ENCODE measurements around the gene ST6GALNAC2. TPM values are rescaled to one million over a fixed set of nuclear protein-coding genes. Genes with fewer than 3 reads are reported as not detected.
A peak's percentile ranks its signal among the peaks of the same experiment; 100 is the strongest.

ST6GALNAC2 gene
- total and polyA plus RNA-seq, 2 experiments from 2014 or later: 0.31 TPM; not detected in 1

GRCh38 chr17:76549215-76549518 lies 36.5 kb downstream of the ST6GALNAC2 start:
- no peak overlapping the region for H3K4me3 ChIP-seq
- no peaks in the 10 kb centered on the region for H3K36me3 ChIP-seq (ENCODE audit: insufficient read depth)
- no peak overlapping the region for H3K27ac ChIP-seq (ENCODE audit: low read depth)
- no peaks in the 10 kb centered on the region for H3K27me3 ChIP-seq (ENCODE audit: insufficient read depth)
- H3K9me3 Mint-ChIP-seq: no peaks in the 10 kb centered on the region
- no peaks in the 10 kb centered on the region for H4K20me1 ChIP-seq (replicated peaks; ENCODE audit: insufficient read depth)
- no peak for TF ChIP-seq EZH2 (IDR thresholded peaks at IDR 0.05; ENCODE audit: low read depth, unreplicated experiment)
- TF ChIP-seq ZNF331 (CRISPR knock-in tag; IDR thresholded peaks at IDR 0.05; ENCODE audit: low read depth): no peak
- TF ChIP-seq STAT1 (IDR thresholded peaks at IDR 0.05; ENCODE audit: unreplicated experiment): no peak
- no peak for TF ChIP-seq ETS1 (IDR thresholded peaks at IDR 0.05)
- TF ChIP-seq JUNB (IDR thresholded peaks at IDR 0.05; ENCODE audit: unreplicated experiment): no peak
- no peak for TF ChIP-seq REST (IDR thresholded peaks at IDR 0.05; ENCODE audit: unreplicated experiment)
- TF ChIP-seq NANOG (IDR thresholded peaks at IDR 0.05; ENCODE audit: borderline replicate concordance): no peak
- H3K9me2 ChIP-seq (ENCODE audit: insufficient read depth): no peaks in the 10 kb centered on the region
- no peak overlapping the region for H3K27ac Mint-ChIP-seq
- ATAC-seq (no peak), DNase-seq (ENCODE audit: low spot score) (no peak)
- no peaks in the 10 kb centered on the region; the same call in 1 of the 2 replicates for H3F3A ChIP-seq (replicated peaks; ENCODE audit: low read depth)
- H3K79me2 ChIP-seq (replicated peaks; ENCODE audit: insufficient read depth): no peaks in the 10 kb centered on the region
- H3K4me3 Mint-ChIP-seq: no peak overlapping the region
- peaks cover 14% of the 10 kb centered on the region for H3K4me1 Mint-ChIP-seq
- no peaks in the 10 kb centered on the region for H3K36me3 Mint-ChIP-seq (ENCODE audit: low read depth)
- H3K27me3 Mint-ChIP-seq (ENCODE audit: insufficient read depth, low read depth, poor library complexity): peaks cover 12% of the 10 kb centered on the region
- no peak overlapping the region for H3K4me2 ChIP-seq
- peaks cover 7% of the 10 kb centered on the region; the same call in 1 of the 2 replicates for H3K4me1 ChIP-seq (ENCODE audit: insufficient read depth)
- no peak overlapping the region for H2AFZ ChIP-seq

GRCh38 chr17:76548378-76549214 lies 37.1 kb downstream of the ST6GALNAC2 start:
- Histone ChIP-seq H3K4me1 (ENCODE audit: insufficient read depth) (peaks cover 12% of the 10 kb centered on the region; the same call in 1 of the 2 replicates), H4K20me1 (replicated peaks; ENCODE audit: insufficient read depth) (no peaks in the 10 kb centered on the region), H3K79me2 (replicated peaks; ENCODE audit: insufficient read depth) (no peaks in the 10 kb centered on the region), H2AFZ (no peak overlapping the region), H3K27ac (ENCODE audit: low read depth) (no peak overlapping the region), H3K36me3 (ENCODE audit: insufficient read depth) (no peaks in the 10 kb centered on the region), H3K9me2 (ENCODE audit: insufficient read depth) (no peaks in the 10 kb centered on the region), H3F3A (replicated peaks; ENCODE audit: low read depth) (no peaks in the 10 kb centered on the region; the same call in 1 of the 2 replicates), H3K4me3 (no peak overlapping the region), H3K4me2 (no peak overlapping the region), H3K27me3 (ENCODE audit: insufficient read depth) (no peaks in the 10 kb centered on the region)
- Mint-ChIP-seq H3K9me3 (no peaks in the 10 kb centered on the region), H3K36me3 (ENCODE audit: low read depth) (no peaks in the 10 kb centered on the region), H3K4me3 (no peak overlapping the region), H3K27me3 (ENCODE audit: insufficient read depth, low read depth, poor library complexity) (peaks cover 16% of the 10 kb centered on the region), H3K4me1 (peaks cover 20% of the 10 kb centered on the region), H3K27ac (no peak overlapping the region)
- DNase-seq (ENCODE audit: low spot score): peak; percentile 1
- no peak for ATAC-seq
- TF ChIP-seq ETS1 (IDR thresholded peaks at IDR 0.05) (no peak), ZNF114 (CRISPR knock-in tag; IDR thresholded peaks at IDR 0.05) (no peak), ZNF462 (CRISPR knock-in tag; IDR thresholded peaks at IDR 0.05) (no peak)

All from GM23338 (cell line).